Epidermal melanocyte (primary cell): ENCODE measurements around the gene RASAL1.
A peak's percentile ranks its signal among the peaks of the same experiment; 100 is the strongest.

Experiments
- DNase-seq: peaks from one replicate; pipeline ENCODE4 v3.0.0; 2011; ENCODE audit warnings: low spot score; ENCODE audit not compliant: insufficient read length

Gene RASAL1

DNA sequence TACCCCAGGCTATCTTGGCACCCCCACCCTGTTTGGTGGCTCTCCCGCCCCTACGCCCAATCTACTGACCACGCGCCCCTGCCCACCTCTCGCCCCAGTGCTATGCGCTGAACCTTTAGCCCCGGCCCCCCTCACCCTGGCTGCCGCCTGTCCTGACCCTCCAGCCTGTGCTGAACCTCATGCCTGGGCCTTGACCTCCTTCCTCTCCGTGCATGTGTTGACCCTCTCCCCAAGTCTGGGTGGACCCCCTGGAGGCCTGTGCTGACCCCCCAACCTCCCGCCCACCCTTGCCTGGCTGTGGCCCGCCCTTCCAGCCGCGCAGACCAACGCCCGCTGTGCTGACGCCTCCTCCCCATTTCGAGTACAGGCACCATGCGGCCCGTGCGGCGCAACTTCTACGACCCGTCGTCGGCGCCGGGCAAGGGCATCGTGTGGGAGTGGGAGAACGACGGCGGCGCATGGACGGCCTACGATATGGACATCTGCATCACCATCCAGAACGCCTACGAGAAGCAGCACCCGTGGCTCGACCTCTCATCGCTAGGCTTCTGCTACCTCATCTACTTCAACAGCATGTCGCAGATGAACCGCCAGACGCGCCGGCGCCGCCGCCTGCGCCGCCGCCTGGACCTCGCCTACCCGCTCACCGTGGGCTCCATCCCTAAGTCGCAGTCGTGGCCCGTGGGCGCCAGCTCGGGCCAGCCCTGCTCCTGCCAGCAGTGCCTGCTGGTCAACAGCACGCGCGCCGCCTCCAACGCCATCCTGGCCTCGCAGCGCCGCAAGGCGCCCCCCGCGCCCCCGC, 58.3 kb downstream of the RASAL1 start:
- no peak for DNase-seq

DNA sequence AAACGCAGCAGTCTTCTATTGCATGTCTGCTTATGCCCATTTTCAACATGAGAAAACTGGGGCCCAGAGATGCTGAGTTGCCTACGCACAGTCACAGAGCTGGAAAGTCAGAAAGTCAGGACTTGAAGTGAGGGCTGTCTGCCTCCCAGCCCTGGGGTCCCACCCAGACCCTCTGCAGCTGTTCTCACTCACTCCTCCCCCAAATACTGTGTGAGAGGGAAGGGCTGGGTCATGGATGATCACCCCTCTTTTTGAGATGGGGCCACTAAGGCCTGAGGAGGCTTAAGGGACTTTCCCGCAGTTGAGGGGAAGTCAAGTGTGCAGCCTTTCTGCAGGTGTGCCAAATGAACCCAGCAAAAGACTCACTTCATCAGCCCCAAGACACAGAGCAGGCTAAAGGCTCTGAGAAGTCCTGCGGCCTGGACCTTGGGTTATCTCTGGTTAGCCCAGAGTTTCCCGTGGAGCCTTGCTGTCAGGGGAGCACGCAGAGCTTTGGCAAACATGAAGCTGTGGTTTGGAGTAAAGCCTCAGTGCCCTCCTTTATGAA, 60.4 kb downstream of the RASAL1 start:
- DNase-seq, result no peak

DNA sequence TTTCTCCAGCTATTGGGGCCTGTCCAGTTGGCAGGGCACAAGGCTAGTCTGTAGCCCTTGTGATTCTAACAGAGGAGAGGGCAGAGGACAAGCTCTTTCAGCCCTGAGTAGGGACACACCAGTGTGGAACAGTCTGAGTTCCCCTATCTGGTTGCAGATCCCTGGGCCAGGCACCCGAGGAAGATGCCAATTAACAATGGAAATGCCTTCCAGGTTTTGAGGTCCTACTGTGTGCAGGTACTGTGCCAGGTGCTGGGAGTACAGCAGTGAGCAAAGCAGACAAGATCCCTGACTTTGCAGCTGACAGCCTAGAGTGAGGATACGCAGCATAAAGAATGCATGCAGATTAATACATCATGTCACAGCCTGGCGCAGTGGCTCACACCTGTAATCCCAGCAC, 62.0 kb downstream of the RASAL1 start:
- DNase-seq, result no peak

DNA sequence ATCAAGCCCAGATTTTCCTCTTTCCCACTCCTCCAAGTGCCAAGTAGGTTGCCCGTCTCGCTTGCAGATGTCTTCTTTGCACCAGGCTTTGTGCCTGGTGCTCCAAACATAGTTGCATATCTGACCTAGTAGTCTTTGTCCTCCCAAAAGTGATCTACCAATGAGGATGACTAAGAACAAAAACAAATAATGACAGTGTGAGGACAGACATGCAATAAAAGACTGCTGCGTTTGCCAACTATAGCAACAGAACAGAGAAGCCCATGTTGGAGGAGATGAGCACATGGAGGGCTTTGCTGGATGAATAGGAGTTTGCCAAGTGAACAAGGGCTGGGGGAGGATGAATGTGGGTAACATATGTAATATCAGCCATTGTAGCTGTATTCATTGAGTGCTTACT, 63.4 kb downstream of the RASAL1 start:
- no peak for DNase-seq

DNA sequence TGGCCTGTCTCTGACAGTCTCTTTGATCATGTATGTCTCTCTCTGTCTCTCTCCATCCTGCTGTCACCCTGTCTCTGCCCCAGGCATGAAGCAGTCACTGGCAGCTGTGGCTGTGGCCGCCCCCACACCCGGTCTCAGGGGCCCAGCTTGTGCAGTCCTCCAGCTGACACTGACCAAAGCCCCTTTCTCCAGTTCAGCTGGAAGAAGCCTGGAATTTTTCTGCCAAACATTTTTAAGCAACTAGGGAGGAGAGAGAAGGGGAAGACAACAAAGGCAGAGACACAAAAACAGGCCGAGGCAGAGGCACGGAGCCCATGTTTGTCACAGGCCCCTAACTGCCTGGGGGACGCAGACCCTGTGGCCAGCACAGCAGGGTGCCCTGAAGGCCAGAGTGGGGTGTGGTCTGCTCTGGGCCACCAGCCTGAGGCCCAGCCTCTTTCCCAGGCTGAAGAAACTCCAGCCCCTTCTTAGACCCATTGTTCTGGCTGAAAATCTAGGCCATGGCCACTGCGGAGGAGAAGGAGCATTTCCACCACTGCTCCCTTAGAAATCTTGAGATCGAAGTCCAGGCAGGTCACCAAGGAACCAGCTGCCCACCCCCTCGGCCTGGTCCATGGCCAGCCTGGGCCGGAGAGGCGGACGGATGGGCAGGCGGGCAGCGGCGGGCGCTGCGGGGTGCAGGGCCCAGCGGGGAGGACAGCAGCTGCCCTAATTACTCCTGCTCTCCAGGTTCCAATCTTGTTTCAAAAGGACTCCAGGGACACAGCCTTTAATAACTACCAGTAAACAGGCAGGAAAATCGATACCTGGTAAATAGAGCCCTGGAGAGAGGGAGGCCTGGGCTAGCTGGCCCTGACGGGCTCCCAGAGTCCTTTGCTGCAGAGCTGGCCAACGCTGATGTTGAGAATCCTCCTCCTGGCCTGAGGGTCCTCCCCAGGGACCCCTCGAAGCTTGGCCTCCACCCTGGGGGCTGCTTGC, 64.1 kb downstream of the RASAL1 start:
- DNase-seq, result no peak

DNA sequence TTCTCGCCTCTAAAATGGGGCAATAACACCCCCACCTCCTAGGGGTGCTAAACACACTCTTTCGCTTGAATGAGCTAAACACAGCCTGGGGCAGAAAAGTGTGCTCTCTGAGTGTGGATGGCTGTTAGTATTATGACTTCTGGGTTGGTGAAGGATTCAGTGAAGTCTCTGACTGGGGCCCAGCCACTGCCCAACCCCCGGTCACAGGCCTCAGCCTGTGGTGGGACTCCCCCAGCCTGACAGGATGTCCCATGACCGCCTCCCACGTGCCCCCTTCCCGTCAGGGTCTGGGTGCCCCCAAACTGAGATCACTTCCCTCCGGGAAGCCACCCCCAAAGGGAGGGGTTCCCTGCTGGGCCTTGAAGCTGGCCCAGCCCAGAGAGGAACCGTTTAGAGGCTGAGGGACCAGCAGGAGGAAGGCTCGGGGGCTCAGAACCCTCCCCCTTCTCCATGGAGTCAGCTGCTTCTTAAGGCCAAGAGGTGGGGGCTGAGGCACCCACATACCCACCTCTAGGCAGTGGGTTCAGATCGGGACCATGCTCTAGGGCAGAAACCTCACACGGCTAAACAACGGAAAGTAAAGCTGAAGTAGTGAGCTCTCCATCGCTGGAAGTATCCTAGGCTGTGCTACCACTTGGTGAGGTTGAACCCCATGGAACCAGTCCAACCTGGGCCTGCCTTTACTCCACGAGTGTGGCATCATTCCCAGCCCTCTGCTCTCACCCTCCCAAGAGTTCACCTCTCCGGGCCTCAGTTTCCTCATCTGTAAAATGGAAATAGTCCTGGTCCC, 65.2 kb downstream of the RASAL1 start:
- no peak for DNase-seq

DNA sequence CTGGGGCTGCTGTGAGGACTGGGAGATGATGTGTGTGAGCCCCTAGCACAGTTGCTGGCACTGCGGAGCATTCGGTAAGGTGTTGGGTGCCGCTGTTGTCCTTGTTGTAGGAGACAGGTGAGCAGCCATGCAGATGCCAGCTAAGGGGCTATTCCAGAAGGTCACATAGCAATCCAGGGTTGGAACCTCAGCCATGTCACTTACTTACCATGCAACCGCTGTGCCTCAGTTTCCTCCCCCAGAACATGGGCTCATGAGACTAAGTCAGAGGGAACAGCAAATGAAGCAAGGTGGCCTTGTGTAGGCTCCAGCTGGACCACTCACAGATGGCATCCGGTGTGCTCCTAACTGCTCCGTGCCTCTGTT, 65.8 kb downstream of the RASAL1 start:
- no peak for DNase-seq

DNA sequence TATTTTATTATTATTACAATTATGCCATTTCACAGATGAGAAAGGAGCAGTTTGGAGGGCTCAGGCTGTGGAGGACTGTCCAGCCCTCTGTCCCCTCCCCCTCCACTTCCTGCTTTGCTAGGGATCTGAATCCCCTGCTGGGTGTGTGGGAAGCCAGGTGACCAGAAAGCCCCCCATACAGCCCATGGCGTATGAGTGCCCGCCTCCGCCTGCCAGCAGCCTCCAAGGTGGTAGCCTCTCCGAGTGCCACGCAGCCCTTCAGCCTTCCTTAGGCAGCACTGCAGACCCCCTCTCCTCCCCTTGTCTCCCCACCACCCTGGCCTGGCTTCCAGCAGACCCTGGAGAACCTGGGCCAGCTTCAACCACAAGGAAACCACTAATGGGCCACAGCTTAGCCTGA, 66.4 kb downstream of the RASAL1 start:
- no peak for DNase-seq

GRCh38 chr12:113067987-113068935, 67.3 kb downstream of the RASAL1 start:
- no peak for DNase-seq

GRCh38 chr12:113066813-113067400, 68.7 kb downstream of the RASAL1 start:
- no peak for DNase-seq

DNA sequence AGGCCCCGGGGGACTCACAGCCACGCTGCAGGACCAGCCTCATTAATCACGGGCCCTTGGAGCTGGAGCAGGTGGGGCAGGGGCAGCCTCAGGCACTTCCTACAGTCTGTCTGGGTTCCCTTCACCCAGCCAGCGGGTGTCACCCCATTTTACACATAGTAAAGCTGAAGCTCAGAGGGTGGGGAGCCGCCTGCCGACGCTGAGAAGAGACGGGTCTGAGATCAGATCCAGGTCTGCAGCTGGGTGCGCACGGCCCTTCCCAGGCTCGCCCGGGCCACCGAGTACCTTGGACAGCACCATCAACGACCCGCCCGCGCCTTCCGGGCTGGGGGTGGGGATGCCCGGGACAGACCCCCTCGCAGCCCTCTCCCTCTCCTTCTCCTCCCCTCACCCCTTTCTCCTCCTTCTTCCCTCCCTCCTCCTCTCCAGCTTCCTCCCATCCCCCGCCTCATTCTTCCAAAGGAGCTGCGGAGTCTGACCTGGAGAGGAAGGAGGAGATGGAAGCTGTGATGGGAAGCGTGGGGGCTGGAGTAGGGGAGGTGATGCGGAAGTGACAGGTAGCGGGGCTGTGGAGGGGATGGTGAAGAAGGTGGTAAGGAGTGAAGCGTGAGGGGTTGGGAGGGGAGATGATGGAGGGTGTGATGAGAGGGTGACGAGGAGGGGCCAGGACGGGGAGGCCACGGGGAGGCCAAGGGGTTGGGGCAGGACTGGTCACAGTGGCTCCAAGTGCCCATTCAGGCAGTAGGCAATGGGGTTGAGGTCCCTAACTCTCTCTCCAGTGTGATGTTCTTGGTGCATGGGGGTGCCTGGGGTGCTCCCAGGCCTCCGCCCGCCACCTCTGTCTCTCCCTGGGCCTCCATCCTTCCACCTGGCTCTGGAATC, 70.2 kb downstream of the RASAL1 start:
- DNase-seq, result no peak

DNA sequence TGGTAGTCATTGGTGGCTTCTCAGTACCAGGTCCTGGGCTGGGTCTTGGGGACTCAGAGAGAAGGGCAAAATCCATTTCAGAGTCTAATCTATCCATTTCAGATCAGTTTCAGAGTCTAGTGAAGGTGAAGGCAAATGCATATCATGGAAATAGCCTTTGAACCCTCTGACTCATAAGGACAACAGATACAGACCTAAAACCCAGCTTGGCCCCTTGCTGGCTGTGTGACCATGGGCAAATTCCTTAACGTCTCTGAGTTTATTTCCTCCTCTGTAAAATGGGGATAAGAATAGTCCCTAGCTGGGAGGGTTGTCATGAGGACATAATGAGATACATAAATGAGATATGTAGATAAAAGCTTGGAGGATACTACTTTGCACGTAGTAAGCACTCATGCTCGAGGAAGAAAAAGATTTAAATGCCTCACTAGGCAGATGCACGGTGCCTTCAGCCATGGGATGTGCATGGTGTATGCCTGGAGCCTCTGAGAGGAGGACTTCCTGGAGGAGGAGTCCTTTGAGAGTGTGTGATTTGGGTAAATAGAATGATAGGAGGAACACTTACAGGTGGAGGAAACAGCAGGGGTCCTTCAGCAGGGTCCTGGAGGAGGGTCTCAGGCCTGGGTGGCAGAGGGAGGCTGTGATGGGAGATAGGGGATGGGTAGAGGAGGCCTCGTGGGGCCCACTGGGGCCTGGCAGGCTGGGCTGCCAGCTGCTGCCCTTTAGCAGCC, 71.0 kb downstream of the RASAL1 start:
- DNase-seq, result no peak

DNA sequence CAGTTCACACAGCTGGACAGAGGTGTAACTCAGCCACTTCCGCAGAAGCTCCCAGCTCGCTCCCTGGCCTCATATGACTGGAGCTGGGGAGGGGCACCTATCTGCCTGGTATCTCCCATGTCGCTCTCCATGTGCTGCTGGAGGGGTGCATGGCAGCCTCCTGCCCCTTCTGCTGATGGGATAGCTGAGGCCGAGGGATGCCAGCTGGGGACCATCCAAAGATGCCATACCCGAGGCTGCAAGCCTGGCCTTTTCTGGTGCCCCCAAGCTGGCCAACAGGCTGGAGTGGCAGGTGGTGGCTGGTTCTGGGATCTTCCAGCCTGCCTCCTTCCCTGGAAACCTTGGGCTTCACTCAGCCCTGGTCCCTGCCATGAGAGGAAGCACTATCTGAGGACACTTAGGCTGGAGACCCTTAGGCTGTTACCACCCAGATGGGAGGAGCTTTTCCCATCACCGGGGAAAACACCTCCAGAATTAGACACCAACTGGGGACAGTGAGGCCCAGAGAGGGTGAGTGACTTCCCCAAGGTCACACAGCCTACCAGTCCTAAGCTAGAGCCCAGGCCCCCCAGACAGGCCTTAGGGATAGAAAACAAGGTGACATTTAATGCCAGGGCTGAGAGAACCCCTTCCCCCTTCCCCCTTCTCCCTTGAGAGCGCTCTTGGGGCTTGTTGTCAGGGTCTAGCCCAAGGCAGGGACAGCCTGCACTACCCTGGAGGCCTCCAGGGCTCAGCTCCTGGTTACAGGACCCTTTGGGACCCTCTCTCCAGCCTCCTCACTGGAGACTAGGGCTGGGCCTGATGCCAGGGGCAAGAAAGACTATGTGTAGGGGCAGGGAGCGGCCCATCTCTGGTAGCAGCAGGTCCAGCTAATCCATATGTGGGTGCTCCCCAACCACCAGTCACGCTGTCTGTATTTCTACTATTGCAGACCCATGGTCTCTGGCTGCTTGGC, 71.9 kb downstream of the RASAL1 start:
- no peak for DNase-seq

DNA sequence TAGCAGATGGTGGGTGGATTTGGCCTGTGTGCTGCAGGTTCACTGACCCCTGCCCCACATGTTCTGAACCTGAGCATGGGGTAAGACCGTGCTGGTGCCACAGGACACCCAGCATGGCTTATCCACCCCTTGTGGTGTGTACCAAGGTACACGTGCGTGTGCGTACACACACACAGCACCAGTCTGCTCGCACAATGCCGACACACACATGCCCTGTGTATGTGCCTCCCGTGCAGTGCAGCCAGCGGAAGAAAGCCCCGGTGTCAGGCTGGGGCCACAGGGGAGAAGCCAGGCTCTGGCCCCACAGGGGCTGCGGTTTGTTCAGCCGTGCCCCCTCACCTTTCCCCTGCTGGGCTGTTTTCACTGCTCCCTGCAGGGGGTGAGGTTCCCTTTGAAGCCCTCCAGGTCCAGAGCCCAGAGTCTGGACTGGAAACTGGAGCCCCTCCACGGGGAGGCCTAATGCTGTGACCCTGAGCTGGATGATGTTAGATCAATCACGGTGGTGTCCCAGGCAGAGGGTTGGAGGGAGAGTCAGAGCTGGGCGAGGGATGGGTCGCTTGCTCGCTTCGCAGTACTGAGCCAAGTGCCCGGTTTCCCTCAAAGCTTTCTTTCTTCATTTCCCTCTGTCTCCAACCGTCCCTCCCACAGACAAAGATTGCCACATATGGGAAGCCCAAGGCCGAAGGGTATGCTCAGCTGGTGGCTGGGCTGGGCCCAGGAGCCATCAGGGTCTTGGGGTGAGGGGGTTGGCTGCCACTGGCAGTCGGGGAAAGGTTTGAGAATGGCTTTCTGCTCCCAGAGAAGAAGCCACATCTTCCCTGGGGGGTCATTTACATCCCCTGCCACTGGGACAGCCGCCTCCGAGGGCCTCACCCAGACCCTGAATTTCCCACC, 72.8 kb downstream of the RASAL1 start:
- no peak for DNase-seq

- DNase-seq, result peak; percentile 2
Measured at GRCh38 chr12:113061061-113061694, 74.4 kb downstream of the RASAL1 start.
